HG03432 (cell line): ENCODE data around the gene ELFN2.
"Not testable (repeated sequence)": the region's sequence is repeated elsewhere in the genome, so short reads cannot be mapped to it uniquely, and the experiment has no call there.

Experiments used
- ATAC-seq: cut with Tn5 transposase; IDR thresholded peaks from one replicate; pipeline ENCODE4 v1.9.1; 2021; ENCODE audit warnings: mild to moderate bottlenecking, moderate library complexity; ENCODE audit not compliant: unreplicated experiment

ELFN2 gene, protein sequence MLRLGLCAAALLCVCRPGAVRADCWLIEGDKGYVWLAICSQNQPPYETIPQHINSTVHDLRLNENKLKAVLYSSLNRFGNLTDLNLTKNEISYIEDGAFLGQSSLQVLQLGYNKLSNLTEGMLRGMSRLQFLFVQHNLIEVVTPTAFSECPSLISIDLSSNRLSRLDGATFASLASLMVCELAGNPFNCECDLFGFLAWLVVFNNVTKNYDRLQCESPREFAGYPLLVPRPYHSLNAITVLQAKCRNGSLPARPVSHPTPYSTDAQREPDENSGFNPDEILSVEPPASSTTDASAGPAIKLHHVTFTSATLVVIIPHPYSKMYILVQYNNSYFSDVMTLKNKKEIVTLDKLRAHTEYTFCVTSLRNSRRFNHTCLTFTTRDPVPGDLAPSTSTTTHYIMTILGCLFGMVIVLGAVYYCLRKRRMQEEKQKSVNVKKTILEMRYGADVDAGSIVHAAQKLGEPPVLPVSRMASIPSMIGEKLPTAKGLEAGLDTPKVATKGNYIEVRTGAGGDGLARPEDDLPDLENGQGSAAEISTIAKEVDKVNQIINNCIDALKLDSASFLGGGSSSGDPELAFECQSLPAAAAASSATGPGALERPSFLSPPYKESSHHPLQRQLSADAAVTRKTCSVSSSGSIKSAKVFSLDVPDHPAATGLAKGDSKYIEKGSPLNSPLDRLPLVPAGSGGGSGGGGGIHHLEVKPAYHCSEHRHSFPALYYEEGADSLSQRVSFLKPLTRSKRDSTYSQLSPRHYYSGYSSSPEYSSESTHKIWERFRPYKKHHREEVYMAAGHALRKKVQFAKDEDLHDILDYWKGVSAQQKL

DNA sequence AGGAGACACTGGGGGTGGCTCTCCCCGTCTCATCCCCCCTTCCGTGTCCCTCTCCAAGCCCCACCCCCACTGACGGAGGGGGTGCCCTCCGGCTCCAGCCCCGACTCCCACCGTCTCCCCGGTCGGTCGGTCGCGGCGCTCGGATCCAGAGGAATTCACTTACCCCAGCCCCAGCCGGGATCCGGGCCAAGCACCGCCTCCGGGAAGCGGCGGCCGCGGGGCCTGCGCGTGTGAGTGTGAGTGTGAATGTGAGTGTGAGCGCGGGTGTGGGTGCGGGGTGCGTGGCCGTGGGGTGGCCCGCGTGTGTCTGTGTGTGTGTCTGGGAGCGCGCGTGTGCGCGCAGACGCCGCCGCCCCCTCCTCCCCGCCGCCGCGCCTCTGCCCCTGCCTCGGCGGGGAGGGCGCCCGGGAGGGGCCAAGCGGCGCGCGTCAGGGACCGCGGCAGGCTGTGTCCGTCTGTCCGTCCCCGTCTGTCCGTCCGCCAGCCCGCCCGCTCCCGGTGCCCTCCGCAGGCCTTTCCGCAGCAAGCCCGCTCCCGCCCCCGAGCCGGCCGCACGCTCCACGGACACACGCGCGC lies at the start of gene ELFN2:
ELFN2 (minus strand) TSS at position 345 of the 576 bp plus-strand sequence. CDS start 51,945 bp downstream, outside the sequence.
- ATAC-seq, result no peak

DNA sequence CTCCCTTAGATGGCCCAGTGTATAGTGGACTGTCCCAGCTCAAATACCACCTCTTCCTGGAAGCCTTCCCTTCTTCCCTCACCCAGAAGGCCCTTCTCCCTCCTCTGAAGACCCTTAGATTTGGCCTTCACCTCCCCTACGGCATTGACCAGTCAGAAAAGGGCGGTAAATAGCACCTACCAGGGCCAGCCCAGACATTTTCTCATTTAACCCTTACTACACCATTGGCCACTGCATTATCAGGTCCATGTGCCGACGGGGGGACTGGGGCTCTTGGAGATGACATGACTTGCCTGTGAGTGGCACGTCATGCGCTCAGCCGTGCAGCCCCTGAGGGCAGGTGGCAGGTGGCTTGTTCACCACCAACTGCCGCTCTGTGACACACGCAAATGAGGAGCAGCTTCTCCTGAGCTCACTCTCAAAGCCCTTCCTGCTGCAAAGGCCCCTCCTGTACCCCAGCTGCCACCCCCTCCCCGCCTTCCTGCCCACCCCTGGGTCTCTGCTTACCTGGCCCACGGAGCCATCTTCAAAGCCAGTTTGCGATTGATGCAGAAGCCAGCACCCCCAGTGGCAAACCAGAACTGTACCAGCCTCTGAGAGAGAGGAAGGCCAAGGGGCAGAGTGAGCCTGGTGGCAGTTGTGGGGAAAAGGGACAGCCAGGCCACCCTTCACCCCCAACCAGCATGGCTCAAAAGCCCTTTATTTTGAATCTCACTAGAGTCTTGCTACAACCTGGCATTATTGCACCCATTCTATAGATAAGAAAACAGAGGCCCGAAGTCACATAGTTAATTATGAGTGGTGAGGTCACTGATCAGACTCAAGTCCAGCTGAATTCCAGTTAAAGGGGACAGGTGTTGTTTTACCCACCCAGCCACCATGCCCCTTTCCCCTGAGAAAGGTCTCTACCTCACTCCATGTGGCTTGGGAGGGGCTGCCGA lies 49.4 kb upstream of the ELFN2 start:
- ATAC-seq, result no peak

DNA sequence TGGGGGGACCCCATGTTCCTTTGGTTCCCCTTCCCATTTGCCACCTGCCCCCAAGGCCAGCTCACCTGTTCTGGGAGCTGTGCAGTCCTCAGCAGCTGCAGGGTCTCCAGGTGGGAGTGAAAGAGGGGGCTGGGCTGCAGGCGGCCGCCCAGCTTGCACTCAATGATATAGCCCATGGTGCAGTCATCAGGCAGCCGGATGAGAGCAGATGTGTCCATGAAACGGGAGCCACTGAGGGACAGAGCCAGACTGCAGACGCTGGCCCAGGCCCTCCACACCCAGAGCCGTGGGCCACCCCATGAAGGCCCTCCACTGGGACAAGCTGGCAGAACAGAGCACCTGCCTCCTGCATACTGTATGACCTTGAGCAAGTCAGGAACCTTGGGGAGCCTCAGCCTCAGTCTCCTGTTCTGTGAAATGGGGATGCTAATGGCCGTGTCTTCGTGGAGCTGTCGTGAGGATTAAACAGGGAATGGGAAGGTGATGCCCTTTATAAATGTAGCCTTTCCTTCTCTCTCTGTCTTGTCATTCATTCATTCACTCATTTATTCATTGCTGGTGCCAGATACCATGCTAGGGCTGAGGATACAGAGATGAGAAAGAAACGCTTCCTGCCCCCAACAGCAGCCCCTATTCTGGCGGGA lies 47.3 kb upstream of the ELFN2 start:
- no peak for ATAC-seq

DNA sequence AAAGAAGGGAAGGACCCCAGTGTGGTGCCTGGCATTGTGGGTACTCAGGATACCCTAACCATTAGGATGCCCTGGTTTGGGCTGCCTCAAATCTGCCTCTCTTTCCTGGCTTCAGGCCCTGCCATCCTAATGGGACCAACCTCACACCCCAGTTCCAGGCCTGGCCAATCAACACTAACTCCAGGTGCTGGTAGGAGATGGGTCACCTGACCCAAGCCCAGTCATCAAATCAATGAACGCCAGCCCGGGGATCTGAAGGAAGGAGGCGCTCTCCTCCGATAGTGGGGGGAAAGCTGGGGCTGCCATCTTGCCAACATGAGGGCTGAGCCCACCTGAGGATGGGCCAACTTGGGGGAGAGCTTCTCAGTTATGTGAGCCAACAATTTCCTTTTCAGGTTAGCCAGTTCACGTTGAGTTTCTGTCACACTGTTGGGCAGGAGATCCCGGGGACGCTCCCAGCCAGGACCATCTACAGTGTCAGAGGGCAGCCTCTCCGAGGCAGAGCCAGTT lies 46.2 kb upstream of the ELFN2 start:
- no peak for ATAC-seq

DNA sequence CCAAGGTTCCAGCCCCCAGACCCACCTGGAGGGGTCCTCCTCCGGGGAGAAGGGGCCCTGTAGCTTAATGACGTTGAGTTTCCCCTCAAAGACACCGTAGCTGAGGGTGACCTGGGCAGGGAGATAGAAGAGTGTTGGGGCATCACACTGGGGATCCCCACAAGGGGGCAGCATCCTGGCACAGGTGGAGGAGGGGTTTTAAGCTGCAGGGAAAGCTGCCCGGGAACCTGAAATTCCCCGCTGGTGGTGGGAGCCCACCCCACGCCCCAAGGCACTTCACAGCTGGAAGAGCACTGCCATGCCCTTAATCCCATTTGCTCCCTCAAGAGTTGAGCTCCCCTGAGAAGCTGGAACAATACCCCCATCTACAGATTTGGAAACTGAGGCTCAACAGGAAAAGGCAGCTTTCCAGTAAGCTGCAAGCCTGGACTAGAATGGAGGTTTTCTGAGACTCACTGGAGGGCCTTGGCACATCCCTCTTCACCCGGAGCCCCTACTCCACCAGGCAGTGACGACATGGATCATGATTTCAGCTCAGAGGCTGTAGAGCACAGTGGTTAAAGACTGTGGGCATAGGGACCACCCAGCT lies 45.2 kb upstream of the ELFN2 start:
- no peak for ATAC-seq

GRCh38 chr22:37471727-37472417 lies 44.6 kb upstream of the ELFN2 start:
- ATAC-seq, result no peak

- ATAC-seq, result no peak
Observed at GRCh38 chr22:37470087-37470445, 42.8 kb upstream of the ELFN2 start.

GRCh38 chr22:37469416-37470086 lies 42.3 kb upstream of the ELFN2 start:
- no peak for ATAC-seq

- ATAC-seq, result not testable (repeated sequence)
Observed at GRCh38 chr22:37468201-37468695, 41.0 kb upstream of the ELFN2 start.

GRCh38 chr22:37467391-37467955 lies 40.2 kb upstream of the ELFN2 start:
- ATAC-seq, result no peak

DNA sequence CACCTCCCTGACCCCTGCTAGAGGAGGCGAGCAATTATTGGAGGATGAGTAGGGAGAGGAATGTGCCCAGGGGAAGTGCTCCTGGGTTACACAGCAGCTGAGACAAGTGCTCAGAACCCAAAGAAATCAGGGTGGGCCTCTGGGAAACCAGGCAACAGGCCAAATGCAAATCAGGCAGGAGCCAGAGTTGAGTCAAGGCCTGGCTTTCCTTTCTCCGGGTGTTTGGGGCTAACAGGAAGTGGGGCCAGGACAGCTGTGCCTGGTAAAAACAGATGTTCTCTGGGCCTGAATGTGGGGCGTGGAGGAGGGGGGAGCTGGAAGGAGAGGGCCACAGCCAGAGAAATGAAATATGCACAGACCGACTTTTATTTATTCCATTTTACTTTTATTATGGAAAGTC lies 36.9 kb upstream of the ELFN2 start:
- no peak for ATAC-seq

- ATAC-seq, result no peak
Observed at GRCh38 chr22:37462983-37463382, 35.7 kb upstream of the ELFN2 start.

GRCh38 chr22:37462436-37462835 lies 35.2 kb upstream of the ELFN2 start:
- ATAC-seq, result no peak

- no peak for ATAC-seq
Observed at GRCh38 chr22:37461961-37462360, 34.7 kb upstream of the ELFN2 start.

- no peak for ATAC-seq
Observed at GRCh38 chr22:37460684-37461083, 33.4 kb upstream of the ELFN2 start.

- ATAC-seq, result no peak
Observed at GRCh38 chr22:37459206-37459605, 31.9 kb upstream of the ELFN2 start.

- ATAC-seq, result no peak
Observed at GRCh38 chr22:37457093-37457893, 30.0 kb upstream of the ELFN2 start.
